IMR-90 (cell line): Measurements from ENCODE around the gene ATP8B3. TPM values are rescaled to one million over a fixed set of nuclear protein-coding genes. Genes with fewer than 3 reads are reported as not detected.

ENCODE experiments used
- ATAC-seq: fragments of 200-7000 bp; cut with Tn5 transposase; 2 replicates; pipeline ENCODE4 v1.9.1; 2020; ENCODE audit warnings: low read depth, mild to moderate bottlenecking, moderate library complexity
- BruUV-seq: library from RNA; stranded (reverse); fragments of 400-500 nt; replicated peaks from 2 replicates; lab custom pipeline; 2021; lab: Mats Ljungman, UMichigan
- CTCF ChIA-PET: fragments of 300-600 bp; formaldehyde crosslinking; extraction: SDS; loops from one replicate; lab custom pipeline; 2021; ENCODE audit warnings: antibody characterized with exemption; lab: Yijun Ruan, JAX
- POLR2A ChIA-PET: fragments of 300-600 bp; sonication (Branson Sonifier 250); formaldehyde crosslinking; loops from one replicate; lab custom pipeline; 2022; ENCODE audit warnings: antibody characterized with exemption; ENCODE audit not compliant: unreplicated experiment; lab: Charles Lee
- DNase-seq: peaks from one replicate; pipeline ENCODE4 v3.0.0; 2013
- H2AFZ ChIP-seq: replicated peaks from 2 replicates; pipeline ENCODE3; 2013; ENCODE audit warnings: low read length, mild to moderate bottlenecking; ENCODE audit not compliant: poor library complexity
- H2AK5ac ChIP-seq: 2 replicates; pipeline ENCODE4 v1.6.1; 2013; ENCODE audit warnings: low read depth, low read length, inconsistent platforms
- H2AK9ac ChIP-seq: replicated peaks from 2 replicates; pipeline ENCODE3; 2013; ENCODE audit warnings: mild to moderate bottlenecking, low read depth, low read length, moderate library complexity; ENCODE audit not compliant: poor library complexity
- H2BK120ac ChIP-seq: 2 replicates; pipeline ENCODE4 v1.6.1; 2013; ENCODE audit warnings: low read depth, low read length, inconsistent platforms
- H2BK15ac ChIP-seq: 3 replicates; pipeline ENCODE4 v1.6.1; 2013; ENCODE audit warnings: low read depth, low read length, inconsistent platforms
- H2BK20ac ChIP-seq: 2 replicates; pipeline ENCODE4 v1.6.1; 2013; ENCODE audit warnings: low read depth, mild to moderate bottlenecking, inconsistent platforms, low read length, moderate library complexity
- H2BK5ac ChIP-seq: 2 replicates; pipeline ENCODE4 v1.6.1; 2013; ENCODE audit warnings: mild to moderate bottlenecking, low read depth, low read length, inconsistent platforms; ENCODE audit not compliant: poor library complexity, severe bottlenecking
- H3K14ac ChIP-seq: replicated peaks from 2 replicates; pipeline ENCODE4 v1.6.1; 2013; ENCODE audit warnings: low read depth, low read length, inconsistent platforms
- H3K18ac ChIP-seq: 2 replicates; pipeline ENCODE4 v1.6.1; 2013; ENCODE audit warnings: low read depth, low read length, control low read depth
- H3K23ac ChIP-seq: 2 replicates; pipeline ENCODE4 v1.6.1; 2013; ENCODE audit warnings: low read depth, low read length, inconsistent platforms
- H3K27ac ChIP-seq: 2 replicates; pipeline ENCODE4 v1.5.1; 2013; ENCODE audit warnings: mild to moderate bottlenecking, control low read depth, low read length; ENCODE audit not compliant: insufficient read depth
- H3K27me3 ChIP-seq: 2 replicates; pipeline ENCODE4 v1.6.1; 2013; ENCODE audit warnings: low read length; ENCODE audit not compliant: control insufficient read depth, insufficient read depth
- H3K36me3 ChIP-seq: 2 replicates; pipeline ENCODE4 v1.6.1; 2013; ENCODE audit warnings: low read length, mixed read lengths; ENCODE audit not compliant: control insufficient read depth, insufficient read depth
- H3K4ac ChIP-seq: 2 replicates; pipeline ENCODE4 v1.6.1; 2013; ENCODE audit warnings: low read depth, low read length, inconsistent platforms
- H3K4me1 ChIP-seq: 2 replicates; pipeline ENCODE4 v1.6.1; 2013; ENCODE audit warnings: low read length, mixed read lengths; ENCODE audit not compliant: control insufficient read depth, insufficient read depth
- H3K4me2 ChIP-seq: 2 replicates; pipeline ENCODE4 v1.6.1; 2013; ENCODE audit warnings: low read depth, mild to moderate bottlenecking, control low read depth, low read length, moderate library complexity
- H3K4me3 ChIP-seq: 2 replicates; pipeline ENCODE4 v1.5.1; 2013; ENCODE audit warnings: low read depth, mild to moderate bottlenecking, control low read depth, low read length, moderate library complexity; ENCODE audit not compliant: insufficient read depth
- H3K56ac ChIP-seq: 2 replicates; pipeline ENCODE4 v1.6.1; 2013; ENCODE audit warnings: low read length, inconsistent platforms; ENCODE audit not compliant: insufficient read depth; ENCODE audit errors: extremely low read depth
- H3K79me1 ChIP-seq, 2 experiments: 2 replicates each; pipeline ENCODE4 v1.6.1; 2013; ENCODE audit warnings: low read length in 2 of 2, inconsistent platforms in 1 of 2, low read depth in 1 of 2
- H3K9ac ChIP-seq: 2 replicates; pipeline ENCODE4 v1.6.1; 2013; ENCODE audit warnings: low read depth, low read length, control low read depth
- H3K9me1 ChIP-seq: 2 replicates; pipeline ENCODE4 v1.6.1; 2013; ENCODE audit warnings: low read length, inconsistent platforms; ENCODE audit not compliant: insufficient read depth
- H3K9me3 ChIP-seq: 2 replicates; pipeline ENCODE4 v1.6.1; 2013; ENCODE audit warnings: low read length; ENCODE audit not compliant: control insufficient read depth, insufficient read depth
- H4K20me1 ChIP-seq: 2 replicates; pipeline ENCODE4 v1.6.1; 2013; ENCODE audit warnings: low read length, inconsistent platforms; ENCODE audit not compliant: insufficient read depth
- H4K5ac ChIP-seq: 2 replicates; pipeline ENCODE4 v1.6.1; 2013; ENCODE audit warnings: mild to moderate bottlenecking, low read depth, low read length, control low read depth
- H4K8ac ChIP-seq, 2 experiments: 2 replicates each; pipeline ENCODE4 v1.6.1; 2013; ENCODE audit warnings: low read depth in 2 of 2, low read length in 2 of 2, control low read depth in 1 of 2, inconsistent platforms in 1 of 2
- H4K91ac ChIP-seq: 2 replicates; pipeline ENCODE4 v1.6.1; 2013; ENCODE audit warnings: low read depth, low read length, inconsistent platforms; ENCODE audit not compliant: insufficient read depth
- BHLHE40 ChIP-seq: fragments of 150-350 bp; IDR thresholded peaks from 2 replicates; pipeline ENCODE4 v1.6.1; 2016; ENCODE audit warnings: mild to moderate bottlenecking, low read depth, low read length
- CEBPB ChIP-seq: IDR thresholded peaks from 2 replicates; pipeline ENCODE4 v1.6.1; 2012; ENCODE audit warnings: low read depth, low read length, improper control_type of control experiment
- CHD1 ChIP-seq: IDR thresholded peaks from 2 replicates; pipeline ENCODE4 v1.6.1; 2012; ENCODE audit warnings: low read depth, low read length, improper control_type of control experiment
- CTCF ChIP-seq: conservative IDR thresholded peaks from 2 replicates; pipeline ENCODE4 v1.5.1; 2012; ENCODE audit warnings: mild to moderate bottlenecking, low read depth, low read length, improper control_type of control experiment
- FOS ChIP-seq: fragments of 150-350 bp; IDR thresholded peaks from 2 replicates; pipeline ENCODE4 v1.6.1; 2016; ENCODE audit warnings: low read depth, low read length
- MAZ ChIP-seq: IDR thresholded peaks from 2 replicates; pipeline ENCODE4 v1.6.1; 2012; ENCODE audit warnings: low read depth, mild to moderate bottlenecking, low read length, improper control_type of control experiment, moderate library complexity, borderline replicate concordance
- NFE2L2 ChIP-seq: fragments of 150-350 bp; IDR thresholded peaks from 2 replicates; pipeline ENCODE4 v1.6.1; 2016; ENCODE audit warnings: low read depth, mild to moderate bottlenecking, low read length
- POLR2A ChIP-seq: IDR thresholded peaks from 2 replicates; pipeline ENCODE4 v1.6.1; 2012; ENCODE audit warnings: mild to moderate bottlenecking, low read depth, low read length
- RAD21 ChIP-seq: IDR thresholded peaks from 2 replicates; pipeline ENCODE4 v1.6.1; 2012; ENCODE audit warnings: low read length, improper control_type of control experiment
- RFX5 ChIP-seq: IDR thresholded peaks from 2 replicates; pipeline ENCODE4 v1.8.0; 2012; ENCODE audit warnings: low read depth, mild to moderate bottlenecking, low read length, moderate library complexity
- SMC3 ChIP-seq: fragments of 150-350 bp; IDR thresholded peaks from 2 replicates; pipeline ENCODE4 v1.6.1; 2016; ENCODE audit warnings: low read depth, mild to moderate bottlenecking, antibody characterized with exemption, low read length, moderate library complexity
- WGBS, 2 experiments: methylation state at CpG; one replicate each; pipeline versions ENCODE4 v1.1.5 to v1.1.7; 2013; ENCODE audit warnings: missing lambda C conversion rate in 2 of 2; ENCODE audit not compliant: insufficient read length in 1 of 2; ENCODE audit errors: extremely low coverage in 2 of 2; 5-methylcytosine and 5-hydroxymethylcytosine counted together
- dilution Hi-C: fragments of 300-500 bp; cut with HindIII; formaldehyde crosslinking; loops from one replicate; pipeline ENCODE4 v1.14.3; 2018; ENCODE audit warnings: low sequenced_read_pairs; ENCODE audit not compliant: unreplicated experiment
- in situ Hi-C: fragments of 300-500 bp; cut with MboI; formaldehyde crosslinking; loops from 3 replicates; pipeline ENCODE4 v1.14.3; 2019; ENCODE audit warnings: low sequenced_read_pairs, inconsistent platforms, mixed read lengths
- intact Hi-C: fragments of 100-400 bp; cut with micrococcal nuclease; formaldehyde crosslinking; loops from 2 replicates; pipeline ENCODE4 v1.10.0; 2022
- polyA plus RNA-seq, 3 experiments: library from polyadenylated mRNA; depleted of rRNA; stranded (reverse); fragments of >200 nt; gene quantifications; 2 replicates each; pipeline ENCODE4 v1.2.3, GENCODE V29; 2012; ENCODE audit warnings: low replicate concordance in 1 of 3
- total RNA-seq: library from RNA; depleted of rRNA; stranded (reverse); fragments of >200 nt; gene quantifications from 2 replicates; pipeline ENCODE4 v1.2.3, GENCODE V29; 2012

Gene ATP8B3
- total and polyA plus RNA-seq, 2 of the 4 experiments (the other 2 are of a cell fraction): 1.6 to 8.1 TPM

DNA sequence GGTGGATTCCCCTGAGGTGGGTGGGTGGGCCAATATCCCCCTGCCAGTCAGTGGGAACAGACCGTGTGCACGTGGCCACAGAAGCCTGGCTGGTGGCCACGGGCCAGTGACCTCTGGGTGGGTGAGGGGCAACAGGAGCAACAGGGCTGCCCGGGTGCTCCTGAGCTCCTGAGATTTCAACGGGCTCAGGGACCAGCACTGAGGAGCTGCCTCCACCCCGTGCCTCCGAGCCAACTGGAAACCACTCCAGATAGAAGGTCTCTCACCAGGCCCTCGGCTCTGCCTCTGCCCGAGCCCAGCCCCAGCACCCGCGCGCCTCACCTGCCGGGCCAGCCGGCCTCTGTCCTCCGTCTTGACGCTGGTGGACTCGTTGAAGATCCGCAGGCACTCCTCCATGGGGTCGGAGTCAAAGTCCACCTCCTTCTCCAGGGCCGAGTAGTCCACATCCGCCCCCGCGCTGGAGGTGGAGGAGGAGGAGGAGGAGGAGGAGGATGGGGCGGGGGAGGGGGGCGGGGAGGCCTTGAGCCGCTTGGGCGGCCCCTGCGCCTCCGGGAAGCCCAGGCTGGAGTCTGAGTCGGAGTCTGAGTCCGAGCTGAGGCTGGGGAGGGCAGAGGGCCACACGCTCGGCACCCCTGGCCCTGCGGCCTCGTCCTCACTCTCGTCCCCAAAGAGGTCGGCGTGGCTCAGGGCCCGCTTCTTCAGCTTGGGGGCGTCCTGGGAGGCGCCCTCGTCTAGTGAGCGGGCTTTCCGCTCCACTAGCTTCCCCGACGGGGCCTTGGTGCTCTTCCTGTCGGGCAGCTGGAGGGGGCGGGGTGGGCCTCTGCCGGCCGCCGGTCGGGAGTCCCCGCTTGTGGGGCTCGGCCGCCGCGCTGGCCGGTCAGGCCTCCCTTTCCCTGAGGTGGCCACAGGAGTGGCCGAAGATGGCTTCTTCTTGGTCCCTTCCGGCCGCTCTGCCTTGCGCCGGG is 14.8 kb upstream of the ATP8B3 start (continued):
- no peak for TF ChIP-seq RFX5

DNA sequence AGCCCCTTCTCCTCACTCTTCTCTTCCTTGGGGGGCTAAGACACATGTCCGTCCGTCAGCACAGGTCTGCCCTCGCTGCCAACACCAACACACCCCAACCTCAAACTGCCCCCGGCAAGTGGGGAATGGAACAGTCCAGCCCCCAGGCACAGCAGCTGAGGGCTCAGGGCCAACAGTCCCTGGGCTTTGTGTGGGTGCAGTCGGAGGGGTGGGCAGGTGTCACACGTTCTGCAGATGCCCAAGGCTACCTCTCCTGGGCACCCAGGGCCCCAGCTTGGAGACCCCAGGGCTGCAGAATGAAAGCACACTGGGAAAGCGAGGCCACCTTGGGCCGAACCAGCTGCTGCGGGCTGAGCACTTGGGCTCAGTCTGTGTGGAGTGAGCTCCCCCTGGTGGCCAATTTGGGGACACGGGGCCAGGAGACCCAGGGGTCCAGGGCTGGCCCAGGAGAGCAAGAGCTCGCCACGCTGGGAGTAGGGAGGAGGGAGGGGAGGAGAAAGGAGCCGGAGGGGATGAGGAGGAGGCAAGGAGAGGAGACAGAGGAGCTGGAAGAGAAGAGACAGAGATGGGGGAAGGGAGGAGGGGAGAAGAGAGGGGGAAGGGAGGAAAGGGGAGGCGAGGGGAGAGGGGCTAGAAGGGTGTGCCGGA is 14.0 kb upstream of the ATP8B3 start:
- Histone ChIP-seq H2BK20ac (no peak overlapping the region), H4K20me1 (peaks cover 25% of the 10 kb centered on the region), H3K4me1 (peaks cover 4% of the 10 kb centered on the region; the same call in 1 of the 2 replicates), H3K23ac (no peak overlapping the region), H2BK120ac (no peak overlapping the region), H3K4me3 (no peak overlapping the region), H3K14ac (no peak overlapping the region), H2BK15ac (no peak overlapping the region), H3K9me1 (no peaks in the 10 kb centered on the region), H3K27ac (no peak overlapping the region), H3K56ac (no peak overlapping the region), H3K4ac (no peak overlapping the region), H4K5ac (no peak overlapping the region), H2BK5ac (no peak overlapping the region), H2AK5ac (peak overlapping the region; percentile 33; the same call in 1 of the 2 replicates), H3K18ac (no peak overlapping the region), H3K27me3 (no peaks in the 10 kb centered on the region), H3K79me1 (peaks cover 4 to 48% of the 10 kb centered on the region in 2 experiments), H3K36me3 (peaks cover 32% of the 10 kb centered on the region), H4K8ac (0 out of 4 replicates have a peak overlapping the region, but pooled peaks of 1 of the 2 experiments have one; percentile 28), H3K9me3 (no peaks in the 10 kb centered on the region), H3K4me2 (no peak overlapping the region), H4K91ac (no peak overlapping the region), H2AFZ (peak overlapping the region; percentile 67), H3K9ac (no peak overlapping the region), H2AK9ac (peak overlapping the region; percentile 3)
- peak; percentile 56 for DNase-seq
- ATAC-seq: peak; percentile 96
- dilution Hi-C loops (no loop called here), in situ Hi-C loops (no loop called here), intact Hi-C loops (loop anchor here (1.0 kb wide), 1 partner anchor 14 kb away; the partner anchor contains the start of gene ATP8B3)
- no TSS peak for BruUV-seq
- CTCF ChIA-PET: interaction anchor here (0.5 to 1.3 kb wide), 5 partner anchors 11 to 280 kb away, joined by 3 to 17 read pairs (median 3); no protein-coding TSS in a partner anchor
- WGBS, 2 experiments: 0% methylated on average over 4 of the region's 15 CpGs; no CpG with 5 or more reads in 1 of the 2 experiments
- POLR2A ChIA-PET: no interaction called here
- TF ChIP-seq RAD21 (peak; percentile 76), RFX5 (no peak), POLR2A (no peak), MAZ (no peak), CTCF (peak; percentile 83), NFE2L2 (no peak), SMC3 (peak; percentile 54), CHD1 (no peak), CEBPB (no peak), FOS (no peak), BHLHE40 (no peak)
